ENCODE data around the gene SLC7A4.
"Not testable (repeated sequence)": the region's sequence is repeated elsewhere in the genome, so short reads cannot be mapped to it uniquely, and the experiment has no call there.

SLC7A4 gene

DNA sequence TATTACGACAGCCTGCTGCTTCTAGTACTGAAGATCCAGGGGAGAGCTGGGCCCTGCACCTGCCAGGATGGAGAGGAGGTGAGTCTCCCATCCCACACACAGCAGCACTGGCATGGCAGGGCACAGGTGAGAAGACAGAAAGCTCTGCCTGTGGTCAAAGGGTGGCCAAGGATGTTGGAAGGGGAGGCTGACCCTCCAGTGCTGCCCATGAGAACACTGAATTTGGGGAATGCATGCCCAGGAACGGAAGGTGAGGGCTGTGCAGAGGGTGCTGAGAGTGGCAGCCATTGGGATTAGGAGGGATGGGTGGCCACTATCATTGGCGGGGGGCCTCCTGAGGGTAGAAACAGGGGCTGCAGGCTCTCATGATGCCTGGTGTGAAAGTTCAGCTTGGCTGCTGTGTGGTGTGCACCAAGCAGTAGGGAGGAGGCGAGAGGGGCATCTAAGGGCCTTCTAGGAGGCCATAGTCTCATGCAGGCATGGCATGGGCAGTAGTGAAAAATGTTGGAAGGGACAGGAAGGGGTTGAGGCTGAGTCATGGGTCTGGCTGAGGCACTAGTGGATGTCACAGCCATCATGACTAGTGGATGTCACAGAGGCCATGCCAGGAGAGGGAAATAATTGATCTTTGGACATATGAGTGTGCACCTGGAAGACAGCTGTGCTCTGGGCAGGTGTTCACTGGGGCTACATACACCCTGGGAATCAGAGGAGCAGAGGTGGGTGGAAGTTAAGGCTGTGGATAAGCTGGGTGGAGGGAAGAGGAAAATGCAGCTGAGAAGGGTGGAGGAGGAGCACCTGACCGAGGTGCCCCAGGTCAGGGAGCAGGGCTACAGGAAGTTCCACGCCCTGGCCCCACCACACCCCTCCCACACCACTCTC is 10.9 kb upstream of the SLC7A4 start:
- peak; percentile 54 for DNase-seq (ENCODE audit: low read depth)

DNA sequence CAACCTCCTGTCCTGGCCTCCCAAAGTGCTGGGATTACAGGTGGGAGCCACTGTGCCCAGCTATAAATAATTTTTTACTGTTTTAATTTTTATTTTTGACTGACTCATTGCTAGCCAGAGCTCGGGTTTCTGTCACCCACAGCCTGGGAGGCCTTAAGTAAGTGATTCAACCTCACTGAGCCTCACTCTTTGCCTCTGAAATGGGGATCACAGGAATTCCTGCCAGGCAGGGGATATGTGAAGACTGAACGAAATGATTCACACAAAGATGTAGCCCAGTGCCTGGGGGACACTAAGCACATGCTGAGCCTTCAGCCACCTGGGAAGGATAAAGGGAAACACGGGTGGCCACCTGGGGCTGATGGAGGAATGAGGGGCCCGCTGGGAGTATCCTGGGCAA is 9.6 kb upstream of the SLC7A4 start:
- peak; percentile 80 for DNase-seq (ENCODE audit: low read depth)

DNA sequence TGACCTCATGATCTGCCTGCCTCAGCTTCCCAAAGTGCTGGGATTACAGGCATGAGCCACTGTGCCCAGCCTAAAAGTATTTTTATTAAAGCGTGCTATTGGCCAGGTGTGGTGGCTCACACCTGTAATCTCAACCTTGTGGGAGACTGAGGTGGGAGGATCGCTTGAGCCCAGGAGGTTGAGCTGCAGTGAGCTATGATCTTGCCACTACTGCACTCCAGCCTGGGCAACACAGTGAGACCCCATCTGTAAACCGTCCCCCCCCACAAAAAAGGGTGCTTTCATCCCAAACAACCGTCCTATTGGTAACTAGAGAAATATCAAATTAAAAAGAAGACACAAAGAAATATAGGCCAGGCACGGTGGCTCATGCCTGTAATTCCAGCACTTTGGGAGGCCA is 6.8 kb upstream of the SLC7A4 start:
- DNase-seq (ENCODE audit: low read depth): not testable (repeated sequence)

DNA sequence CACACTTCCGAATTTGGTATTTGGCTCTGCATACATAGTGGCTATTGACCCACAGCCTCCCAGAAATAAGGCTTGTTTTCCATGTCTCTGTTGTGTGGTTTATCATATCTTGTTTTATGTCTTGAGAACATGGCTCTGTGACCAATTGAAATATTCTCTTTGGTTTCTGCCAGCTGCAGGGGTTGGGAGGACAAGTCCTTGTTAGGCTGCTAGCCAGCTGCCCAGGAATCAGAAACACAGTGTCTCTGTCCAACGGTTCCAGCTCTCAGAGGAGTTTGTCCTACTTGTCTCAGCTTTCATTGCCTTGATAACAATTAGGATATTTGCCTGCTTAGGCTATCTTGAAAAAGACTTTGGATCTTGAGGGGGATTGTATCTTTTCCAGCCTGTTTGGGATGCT is 6.0 kb upstream of the SLC7A4 start:
- DNase-seq (ENCODE audit: low read depth): peak; percentile 65

DNA sequence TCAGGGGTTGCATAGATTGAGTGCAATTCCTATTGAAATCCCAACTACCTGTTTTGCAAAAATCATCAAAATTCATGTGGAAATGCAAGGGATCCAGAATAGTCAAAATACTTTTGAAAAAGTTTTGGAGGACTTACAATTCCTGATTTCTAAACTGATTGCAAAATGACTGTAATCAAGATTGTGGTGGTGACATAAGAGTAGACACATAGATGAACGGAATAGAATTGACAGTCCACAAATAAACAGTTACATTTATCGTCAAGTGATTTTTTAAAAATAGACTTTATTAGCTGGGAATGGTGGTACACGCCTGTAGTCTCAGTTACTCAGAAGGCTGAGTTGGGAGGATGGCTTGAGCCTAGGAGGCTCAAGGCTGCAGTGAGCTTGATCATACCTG is 2.6 kb upstream of the SLC7A4 start:
- peak; percentile 29 for DNase-seq (ENCODE audit: low read depth)

DNA sequence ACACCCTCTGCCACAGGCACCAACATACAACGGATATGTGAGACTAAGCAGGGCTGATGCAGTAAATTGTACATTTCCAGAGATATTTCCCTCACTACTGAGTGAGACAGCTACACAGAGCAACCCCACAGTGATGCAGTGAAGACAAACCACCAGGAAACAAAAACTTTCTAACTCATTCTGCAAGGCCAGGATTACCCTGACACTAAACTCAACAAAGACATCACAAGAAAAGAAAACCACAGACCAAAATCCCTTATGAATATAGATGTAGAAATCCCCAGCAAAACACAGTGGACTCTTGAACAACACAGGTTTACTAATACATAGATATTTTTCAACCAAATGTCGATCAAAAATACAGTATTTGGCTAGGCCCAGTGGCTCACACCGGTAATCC is 1.5 kb upstream of the SLC7A4 start:
- DNase-seq (ENCODE audit: low read depth): no peak

DNA sequence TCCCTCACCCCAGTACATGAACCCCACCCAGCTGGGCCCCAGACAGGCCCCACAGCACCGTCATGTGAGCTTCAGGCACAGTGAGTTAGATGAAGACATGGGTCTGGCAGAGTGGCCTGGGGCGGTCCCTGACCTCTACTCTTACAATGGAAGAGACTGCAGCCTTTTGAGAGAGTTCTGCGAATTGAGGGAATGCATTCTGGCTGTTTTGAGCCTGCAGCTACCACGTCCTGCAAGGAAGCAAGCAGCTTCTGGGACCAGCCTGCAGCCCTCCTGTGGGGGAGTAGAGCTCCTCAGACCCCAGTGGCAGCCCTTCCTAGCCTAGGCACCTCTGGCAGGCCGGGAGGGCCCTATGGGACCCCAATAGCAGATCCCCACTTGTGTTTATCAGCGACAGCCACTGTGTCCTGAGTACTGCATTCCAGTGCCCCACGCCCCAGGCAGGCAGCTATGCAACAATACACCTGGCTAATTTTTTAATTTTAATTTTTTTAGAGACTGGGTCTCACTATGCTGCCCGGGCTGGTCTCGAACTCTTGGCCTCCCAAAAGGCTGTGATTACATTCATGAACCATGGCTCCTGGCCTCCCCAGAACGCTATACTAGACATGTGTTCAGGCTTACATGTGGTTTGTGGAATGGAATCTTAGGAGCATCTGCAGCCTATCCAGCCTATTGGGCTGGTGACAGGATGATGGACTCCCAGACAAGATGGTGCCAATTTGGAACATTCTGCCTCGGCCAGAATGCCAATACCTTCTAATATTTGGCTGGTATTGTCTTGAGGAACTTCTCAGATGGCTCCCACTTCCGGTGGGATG is 717 bp upstream of the SLC7A4 start:
- no peak for DNase-seq (ENCODE audit: low read depth)

DNA sequence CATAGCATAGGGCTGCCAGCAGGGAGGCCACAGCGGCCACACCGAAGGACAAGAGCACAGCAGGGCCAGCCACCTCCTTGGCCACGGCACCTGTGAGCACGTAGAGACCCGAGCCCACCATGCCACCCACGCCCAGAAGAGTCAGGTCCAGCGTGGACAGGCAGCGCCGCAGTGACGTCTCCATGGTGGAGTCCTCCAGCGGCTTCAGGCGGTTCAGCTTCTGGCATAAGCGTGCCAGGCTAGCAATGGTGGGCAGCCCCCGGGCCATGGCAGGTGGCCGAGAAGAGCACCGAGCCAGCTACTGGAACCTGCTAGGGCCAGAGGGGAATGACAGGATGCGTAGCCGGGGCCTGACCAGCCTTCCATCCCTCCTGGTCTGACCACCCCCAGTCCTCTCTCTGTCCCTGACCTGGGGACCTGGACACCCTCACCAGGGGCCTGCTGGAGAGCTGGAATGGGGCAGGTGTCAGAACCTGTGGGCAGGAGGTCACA is 770 bp downstream of the SLC7A4 start:
- DNase-seq (ENCODE audit: low read depth): no peak

DNA sequence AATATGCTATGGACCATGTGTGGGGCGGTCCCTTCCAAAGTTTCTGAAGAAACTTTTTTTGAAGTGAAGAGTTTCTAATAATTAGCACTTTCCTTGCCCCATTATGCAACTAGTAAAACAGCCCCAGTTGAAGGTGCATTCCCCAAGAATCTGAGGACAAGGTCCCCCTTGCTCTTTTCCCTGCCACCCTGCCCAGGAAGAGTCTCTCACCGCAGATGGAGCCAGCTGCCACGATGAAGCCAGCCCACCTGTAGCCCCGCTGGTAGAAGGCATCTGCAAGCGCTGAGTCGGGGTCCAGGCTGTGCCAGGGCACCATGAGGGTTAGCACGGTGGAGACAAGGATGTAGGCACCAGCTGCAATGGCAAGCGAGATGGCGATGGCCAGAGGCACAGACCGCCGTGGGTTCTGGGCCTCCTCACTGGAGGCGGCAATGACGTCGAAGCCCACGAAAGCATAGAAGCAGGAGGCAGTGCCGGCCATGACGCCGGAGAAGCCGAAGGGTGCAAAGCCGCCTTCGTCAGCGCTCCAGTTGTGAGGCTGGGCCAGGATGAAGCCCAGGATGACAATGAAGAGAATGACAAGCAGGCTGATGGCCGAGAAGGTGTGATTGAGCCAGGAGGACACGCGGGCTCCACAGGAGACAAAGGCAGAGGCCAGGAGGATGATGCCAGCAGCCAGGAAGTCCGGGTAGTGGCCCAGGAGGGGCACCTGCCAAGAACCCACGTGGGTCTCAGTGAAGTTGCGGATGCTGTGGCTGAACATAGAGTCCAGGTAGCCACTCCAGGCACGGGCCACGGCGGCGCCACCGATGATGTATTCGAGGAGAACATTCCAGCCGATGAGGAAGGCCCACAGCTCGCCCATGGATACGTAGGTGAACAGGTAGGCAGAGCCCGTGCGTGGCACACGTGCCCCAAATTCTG is 1.5 kb downstream of the SLC7A4 start:
- DNase-seq (ENCODE audit: low read depth): no peak

DNA sequence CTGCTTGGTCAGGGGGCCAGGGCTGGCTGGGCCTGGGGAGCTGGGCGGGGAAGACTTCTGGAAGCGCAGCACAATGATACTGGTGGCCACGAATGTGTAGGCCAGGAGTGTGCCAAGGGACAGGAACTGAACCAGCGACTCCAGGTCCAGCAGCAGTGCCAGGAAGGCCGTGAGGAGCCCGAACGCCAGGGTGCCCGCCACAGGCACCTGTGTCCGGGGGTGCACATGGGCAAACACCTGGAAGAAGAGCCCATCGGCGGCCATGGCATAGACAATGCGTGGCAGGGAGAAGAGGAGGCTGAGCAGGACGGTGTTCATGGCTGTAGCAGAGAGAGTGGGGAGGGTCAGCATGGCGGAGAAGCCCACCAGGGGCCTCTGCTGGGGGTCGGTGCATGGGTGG is 2.3 kb downstream of the SLC7A4 start:
- DNase-seq (ENCODE audit: low read depth): no peak

DNA sequence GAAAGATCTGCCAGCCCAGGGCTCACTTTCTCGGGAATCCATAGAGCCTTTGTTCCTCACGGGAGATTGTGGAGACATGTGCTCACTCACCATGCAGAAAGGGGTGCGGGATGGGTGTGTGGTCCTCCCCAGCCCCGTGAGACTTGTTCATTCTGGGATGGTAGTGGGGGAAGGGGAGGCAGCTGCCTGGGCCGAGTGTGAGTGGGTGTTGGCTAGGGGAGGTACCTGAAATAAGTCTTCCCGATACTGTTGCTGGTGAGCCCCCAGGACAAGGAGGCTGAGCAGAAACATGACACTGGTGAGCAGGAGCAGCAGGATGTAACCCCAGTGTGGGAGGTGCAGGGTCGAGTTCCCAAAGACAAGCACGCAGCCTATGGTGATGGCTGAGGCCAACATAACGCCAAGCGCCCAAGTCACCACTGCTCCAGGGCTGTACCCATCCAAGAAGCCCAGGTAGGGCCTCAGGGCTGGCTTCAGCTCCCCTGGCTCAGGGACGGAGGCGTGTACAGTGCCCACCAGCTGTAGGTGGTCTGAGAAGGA is 2.8 kb downstream of the SLC7A4 start:
- DNase-seq (ENCODE audit: low read depth): no peak

DNA sequence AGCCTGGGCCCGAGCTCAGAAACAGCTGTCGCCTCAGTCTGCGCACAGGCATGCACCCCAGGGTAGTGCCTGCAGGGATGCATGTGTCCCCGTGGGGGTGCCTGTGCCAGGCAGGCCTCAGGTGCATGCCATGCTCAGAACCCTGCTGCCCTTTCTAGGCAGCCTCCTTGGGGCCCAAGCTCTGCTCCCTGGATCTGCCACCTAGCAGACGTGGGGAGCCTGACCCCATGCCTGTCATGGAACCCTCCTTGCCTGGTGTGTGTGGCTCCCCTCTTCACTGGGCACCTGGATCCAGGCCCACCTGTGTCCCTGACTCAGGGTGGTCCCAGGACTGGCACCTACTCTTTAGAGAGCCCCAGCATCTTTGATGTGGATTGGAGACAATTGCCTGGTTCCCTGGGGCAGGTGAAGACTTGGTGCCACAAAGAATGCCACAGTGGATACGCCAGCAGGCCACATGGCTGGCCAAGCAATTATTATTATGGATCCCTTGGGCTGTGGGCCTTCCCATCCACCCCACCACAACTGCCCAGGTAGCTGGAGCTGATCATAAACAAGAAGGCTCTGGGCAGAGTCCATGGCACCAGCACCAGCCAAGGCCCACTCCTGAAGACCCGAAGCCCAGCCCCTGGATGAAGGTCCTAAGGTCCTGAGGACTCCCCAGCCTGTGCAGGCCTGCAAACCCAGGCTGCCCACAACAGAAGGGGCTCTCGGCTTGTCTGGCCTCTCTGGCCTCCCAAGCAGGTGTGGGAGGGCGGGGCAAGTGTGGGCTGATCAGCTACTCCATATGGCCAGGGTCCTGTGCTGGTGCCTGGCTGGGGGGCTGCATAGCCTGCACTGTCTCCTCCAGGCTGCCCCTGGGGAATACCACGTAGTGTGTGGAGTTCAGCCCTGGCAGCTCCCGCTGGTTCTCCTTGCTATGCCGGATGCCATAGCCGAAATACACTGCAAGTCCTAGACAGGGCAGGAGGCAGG is 3.8 kb downstream of the SLC7A4 start:
- DNase-seq (ENCODE audit: low read depth): no peak

DNA sequence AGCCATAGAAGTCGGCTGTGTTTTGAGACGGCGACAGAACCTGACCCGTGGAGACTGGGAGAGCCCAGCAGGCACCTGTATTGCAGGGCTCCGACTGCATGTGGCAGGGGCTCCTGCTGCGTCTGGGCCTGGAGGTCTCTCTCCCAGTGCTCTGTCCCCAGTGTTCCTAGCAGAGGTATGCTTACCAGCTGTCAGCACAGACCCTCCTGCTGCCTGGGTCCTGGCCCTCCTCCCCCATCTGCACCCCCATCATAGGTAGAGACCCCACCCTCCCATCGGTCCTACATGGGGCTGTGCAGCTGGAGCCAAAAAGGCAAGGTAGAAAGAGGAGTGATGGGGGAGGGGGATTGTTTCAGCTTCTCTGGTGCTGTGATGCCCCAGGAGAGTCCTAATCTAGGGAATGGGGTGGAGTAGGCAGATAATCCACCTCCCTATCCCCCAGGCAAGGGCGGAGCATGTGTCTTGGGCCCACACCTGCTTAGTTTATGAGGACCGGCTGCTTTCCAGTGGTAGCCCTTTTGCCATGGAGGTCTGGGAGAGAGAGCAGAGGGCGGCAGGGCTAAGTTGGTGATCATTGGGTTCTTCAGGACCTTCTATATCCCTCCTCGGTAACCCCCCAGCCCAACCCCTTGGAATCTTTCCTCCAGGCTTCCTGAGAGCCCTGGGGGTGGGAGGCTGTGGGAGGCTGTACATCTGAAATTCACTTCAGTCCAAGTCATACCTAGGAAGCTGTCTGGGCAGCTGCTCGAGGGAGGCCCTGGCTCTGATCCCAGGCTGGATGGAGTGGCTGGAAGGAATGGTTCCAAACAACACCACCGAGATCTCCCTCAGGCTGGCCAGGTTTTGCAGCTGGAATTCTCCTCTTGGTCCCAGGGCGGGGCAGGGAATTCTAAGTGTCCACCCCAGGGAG is 5.3 kb downstream of the SLC7A4 start:
- DNase-seq (ENCODE audit: low read depth): peak; percentile 74

DNA sequence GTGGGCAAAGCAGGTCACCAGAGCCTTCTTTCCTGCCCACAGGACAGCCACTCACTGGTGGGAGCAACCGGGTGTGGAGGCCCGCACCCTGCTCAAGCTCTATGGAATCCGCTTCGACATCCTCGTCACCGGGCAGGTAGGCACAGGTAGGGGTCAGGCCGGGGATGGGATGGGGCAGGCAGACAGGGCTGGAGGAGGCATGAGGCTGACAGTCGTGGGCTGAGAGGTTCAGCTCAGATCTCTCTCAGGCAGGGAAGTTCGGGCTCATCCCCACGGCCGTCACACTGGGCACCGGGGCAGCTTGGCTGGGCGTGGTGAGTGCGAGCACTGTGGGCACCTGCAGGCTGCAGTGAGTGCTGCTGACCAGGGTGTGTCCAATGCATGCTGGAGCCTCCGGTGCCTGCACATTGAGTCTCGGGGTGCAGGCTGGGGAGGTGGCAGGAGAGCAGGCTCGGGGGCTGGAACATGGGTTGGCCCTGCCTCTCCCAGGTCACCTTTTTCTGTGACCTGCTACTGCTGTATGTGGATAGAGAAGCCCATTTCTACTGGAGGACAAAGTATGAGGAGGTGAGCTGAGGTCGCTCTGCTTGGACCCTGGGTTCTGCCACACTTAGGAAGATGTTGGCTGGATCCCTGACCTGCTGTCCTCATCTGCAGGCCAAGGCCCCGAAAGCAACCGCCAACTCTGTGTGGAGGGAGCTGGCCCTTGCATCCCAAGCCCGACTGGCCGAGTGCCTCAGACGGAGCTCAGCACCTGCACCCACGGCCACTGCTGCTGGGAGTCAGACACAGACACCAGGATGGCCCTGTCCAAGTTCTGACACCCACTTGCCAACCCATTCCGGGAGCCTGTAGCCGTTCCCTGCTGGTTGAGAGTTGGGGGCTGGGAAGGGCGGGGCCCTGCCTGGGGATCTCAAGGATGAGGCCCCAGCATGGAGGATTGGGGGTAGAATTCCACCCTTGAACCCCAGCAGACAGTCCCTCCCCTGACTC is 6.3 kb downstream of the SLC7A4 start:
- DNase-seq (ENCODE audit: low read depth): no peak

DNA sequence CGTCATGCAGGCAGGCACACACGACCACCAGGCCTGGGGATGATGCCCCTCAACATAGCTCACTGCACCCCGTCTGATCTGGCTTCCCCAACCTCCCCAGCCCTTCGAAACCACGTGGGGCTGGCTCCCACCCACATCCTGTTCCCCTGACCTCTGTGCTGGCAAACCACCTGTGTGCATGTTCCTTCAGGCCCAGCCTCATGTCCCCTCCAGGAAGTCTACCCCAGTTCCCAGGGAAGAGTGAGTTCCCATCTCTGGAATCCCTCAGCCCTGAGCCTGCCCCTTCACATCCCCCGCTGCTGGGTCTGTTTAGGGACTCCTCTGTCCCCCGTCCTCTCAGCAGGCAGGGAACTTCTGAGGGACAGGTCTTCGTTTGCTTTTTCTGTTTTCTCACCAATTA is 7.1 kb downstream of the SLC7A4 start:
- no peak for DNase-seq (ENCODE audit: low read depth)

DNA sequence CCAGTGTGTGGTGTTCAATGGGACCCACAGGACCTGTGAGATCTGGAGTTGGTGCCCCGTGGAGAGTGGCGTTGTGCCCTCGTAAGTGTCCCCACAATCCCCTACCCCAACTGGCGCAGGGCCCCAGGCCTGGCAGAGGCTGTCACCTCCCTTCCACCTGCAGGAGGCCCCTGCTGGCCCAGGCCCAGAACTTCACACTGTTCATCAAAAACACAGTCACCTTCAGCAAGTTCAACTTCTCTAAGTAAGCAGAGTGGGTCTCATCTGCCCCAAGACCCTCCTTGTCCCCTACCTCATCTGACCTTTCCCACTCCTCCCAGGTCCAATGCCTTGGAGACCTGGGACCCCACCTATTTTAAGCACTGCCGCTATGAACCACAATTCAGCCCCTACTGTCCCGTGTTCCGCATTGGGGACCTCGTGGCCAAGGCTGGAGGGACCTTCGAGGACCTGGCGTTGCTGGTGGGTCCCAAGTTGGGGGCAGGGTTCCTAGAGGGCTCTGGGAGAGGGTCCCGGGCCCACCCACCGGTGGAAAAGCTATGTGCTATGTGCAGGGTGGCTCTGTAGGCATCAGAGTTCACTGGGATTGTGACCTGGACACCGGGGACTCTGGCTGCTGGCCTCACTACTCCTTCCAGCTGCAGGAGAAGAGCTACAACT is 9.3 kb downstream of the SLC7A4 start:
- DNase-seq (ENCODE audit: low read depth): no peak

DNA sequence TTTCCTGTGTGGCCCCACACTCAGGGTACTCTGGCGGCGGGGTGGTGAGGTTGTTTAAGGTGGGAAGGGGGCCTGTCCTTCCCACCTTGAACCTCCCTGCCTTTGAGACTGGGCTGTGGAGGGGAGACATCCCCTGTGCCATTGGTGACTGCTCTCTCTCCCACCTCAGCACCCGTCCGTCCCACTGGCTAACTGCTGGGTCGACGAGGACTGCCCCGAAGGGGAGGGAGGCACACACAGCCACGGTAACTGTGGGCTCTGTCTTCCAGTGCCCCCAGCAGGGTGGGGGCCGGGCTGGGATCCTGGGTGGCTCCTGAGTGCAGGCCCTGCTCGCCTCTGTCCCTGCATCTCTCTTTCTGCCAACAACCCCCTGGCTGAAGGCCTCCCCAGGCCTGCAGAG is 9.9 kb downstream of the SLC7A4 start:
- DNase-seq (ENCODE audit: low read depth): no peak

All from EH (cell line).